Neural progenitor cell (in vitro differentiated cells): Measurements from ENCODE around the gene GGNBP2. TPM values are rescaled to one million over a fixed set of nuclear protein-coding genes. Genes with fewer than 3 reads are reported as not detected.

Experiments
- DNase-seq: peaks from one replicate; pipeline ENCODE4 v3.0.0-alpha.2; 2016; ENCODE audit warnings: low spot score
- H2AFZ ChIP-seq: fragments of 200-600 bp; sonication (generic); replicated peaks from 2 replicates; pipeline ENCODE4 v1.6.1; 2016; ENCODE audit warnings: antibody characterized with exemption
- H3F3A ChIP-seq: fragments of 200-600 bp; sonication (generic); 2 replicates; pipeline ENCODE4 v1.6.1; 2016; ENCODE audit warnings: antibody characterized with exemption, low read depth
- H3K27ac ChIP-seq: fragments of 200-600 bp; sonication (generic); 2 replicates; pipeline ENCODE4 v1.5.1; 2016; ENCODE audit warnings: mild to moderate bottlenecking
- H3K27me3 ChIP-seq: fragments of 200-600 bp; sonication (generic); 2 replicates; pipeline ENCODE4 v1.6.1; 2016; ENCODE audit warnings: mild to moderate bottlenecking, moderate library complexity
- H3K36me3 ChIP-seq: fragments of 200-600 bp; sonication (generic); 2 replicates; pipeline ENCODE4 v1.5.1; 2016
- H3K4me1 ChIP-seq: fragments of 200-600 bp; sonication (generic); 2 replicates; pipeline ENCODE4 v1.6.1; 2016; ENCODE audit warnings: mixed run types
- H3K4me2 ChIP-seq: fragments of 200-600 bp; sonication (generic); 2 replicates; pipeline ENCODE4 v1.6.1; 2016
- H3K4me3 ChIP-seq: fragments of 200-600 bp; sonication (generic); 2 replicates; pipeline ENCODE4 v1.5.1; 2016
- H3K79me2 ChIP-seq: fragments of 200-600 bp; sonication (generic); 2 replicates; pipeline ENCODE4 v1.6.1; 2016; ENCODE audit warnings: low read depth
- H3K9ac ChIP-seq: fragments of 200-600 bp; sonication (generic); 2 replicates; pipeline ENCODE4 v1.6.1; 2016
- H3K9me3 ChIP-seq: fragments of 200-600 bp; sonication (generic); 2 replicates; pipeline ENCODE4 v1.5.1; 2016; ENCODE audit warnings: low read depth
- H4K20me1 ChIP-seq: fragments of 200-600 bp; sonication (generic); 2 replicates; pipeline ENCODE4 v1.6.1; 2016; ENCODE audit warnings: low read depth
- H3K27ac Mint-ChIP-seq: 3 replicates; pipeline ENCODE4 v1.8.0; 2021; ENCODE audit warnings: mixed read lengths
- H3K27me3 Mint-ChIP-seq: 2 replicates; pipeline ENCODE4 v1.8.0; 2022; ENCODE audit warnings: low read depth, mild to moderate bottlenecking, inconsistent platforms, moderate library complexity, mixed read lengths; ENCODE audit not compliant: insufficient read depth
- H3K36me3 Mint-ChIP-seq: 3 replicates; pipeline ENCODE4 v1.8.0; 2021; ENCODE audit warnings: mixed read lengths
- H3K4me1 Mint-ChIP-seq: 3 replicates; pipeline ENCODE4 v1.8.0; 2021; ENCODE audit warnings: mixed read lengths
- H3K4me3 Mint-ChIP-seq: 3 replicates; pipeline ENCODE4 v1.8.0; 2021; ENCODE audit warnings: mild to moderate bottlenecking, moderate library complexity, mixed read lengths
- H3K9me3 Mint-ChIP-seq: 3 replicates; pipeline ENCODE4 v1.8.0; 2020; ENCODE audit warnings: mixed read lengths
- CTCF ChIP-seq: fragments of 200-600 bp; sonication (generic); IDR thresholded peaks from 2 replicates; pipeline ENCODE4 v1.5.1; 2017; ENCODE audit warnings: antibody characterized with exemption, mild to moderate bottlenecking
- EZH2 ChIP-seq: fragments of 200-600 bp; sonication (generic); IDR thresholded peaks from 2 replicates; pipeline ENCODE4 v1.6.1; 2017; ENCODE audit warnings: antibody characterized with exemption, mild to moderate bottlenecking, moderate library complexity
- EZH2phosphoT487 ChIP-seq: fragments of 200-600 bp; sonication (generic); IDR thresholded peaks from 2 replicates; pipeline ENCODE4 v1.6.1; 2017; ENCODE audit warnings: antibody characterized with exemption
- total RNA-seq: library from RNA; depleted of rRNA; stranded (reverse); fragments of >200 nt; gene quantifications from 2 replicates; pipeline ENCODE4 v1.2.3, GENCODE V29; 2015; ENCODE audit warnings: low replicate concordance

GGNBP2 gene
- total RNA-seq, 1 donor from 2014 or later = 79.5 TPM

GRCh38 chr17:36590082-36590481 lies 45.4 kb downstream of the GGNBP2 start:
- Histone ChIP-seq H4K20me1 (peaks cover 23% of the 10 kb centered on the region), H3K27ac (no peak overlapping the region)
- H3K4me3 Mint-ChIP-seq = no peak overlapping the region

GRCh38 chr17:36591434-36592315 lies 47.0 kb downstream of the GGNBP2 start, which contains the start of gene DHRS11:
TSS of gene DHRS11 (plus strand) at chr17:36591879. CDS start at chr17:36592010, 131 bp downstream.
- DNase-seq = peak; percentile 95
- Histone ChIP-seq H3K9ac (peak within 1 kb of the TSS; percentile 50), H3K79me2 (peaks cover 24% of the 10 kb centered on the region), H3F3A (peaks cover 34% of the 10 kb centered on the region), H3K36me3 (peaks cover 7% of the 10 kb centered on the region), H4K20me1 (peaks cover 23% of the 10 kb centered on the region), H3K9me3 (no peaks in the 10 kb centered on the region), H3K4me2 (peak within 1 kb of the TSS; percentile 86), H3K27me3 (no peaks in the 10 kb centered on the region), H3K4me3 (peak within 1 kb of the TSS; percentile 88), H2AFZ (peak within 1 kb of the TSS; percentile 67), H3K27ac (no peak within 1 kb of the TSS), H3K4me1 (peaks cover 20% of the 10 kb centered on the region)
- Mint-ChIP-seq H3K27me3 (peaks cover 3% of the 10 kb centered on the region), H3K36me3 (peaks cover 14% of the 10 kb centered on the region), H3K4me3 (peak within 1 kb of the TSS; percentile 86), H3K27ac (peak within 1 kb of the TSS; percentile 33), H3K4me1 (peaks cover 22% of the 10 kb centered on the region), H3K9me3 (no peaks in the 10 kb centered on the region)
- TF ChIP-seq EZH2phosphoT487 = no peak
- TF ChIP-seq CTCF = no peak
- no peak for TF ChIP-seq EZH2

More at GRCh38 chr17:36590082-36590481, 45.4 kb downstream of the GGNBP2 start:
- Histone ChIP-seq H3K9me3 (no peaks in the 10 kb centered on the region), H3K4me3 (no peak overlapping the region), H3K9ac (no peak overlapping the region), H3K4me2 (no peak overlapping the region), H3K4me1 (peaks cover 20% of the 10 kb centered on the region), H3K79me2 (peaks cover 19% of the 10 kb centered on the region), H2AFZ (no peak overlapping the region), H3F3A (peaks cover 34% of the 10 kb centered on the region), H3K27me3 (no peaks in the 10 kb centered on the region), H3K36me3 (peaks cover 7% of the 10 kb centered on the region)
- Mint-ChIP-seq H3K9me3 (no peaks in the 10 kb centered on the region), H3K27me3 (peaks cover 3% of the 10 kb centered on the region), H3K36me3 (peaks cover 12% of the 10 kb centered on the region), H3K27ac (no peak overlapping the region), H3K4me1 (peaks cover 22% of the 10 kb centered on the region)
- TF ChIP-seq EZH2phosphoT487 (no peak), CTCF (no peak), EZH2 (no peak)
- DNase-seq = no peak

- TF ChIP-seq EZH2phosphoT487 (no peak), CTCF (no peak), EZH2 (no peak)
- no peaks in the 10 kb centered on the region for H3K27me3 ChIP-seq
- Mint-ChIP-seq H3K9me3 (no peaks in the 10 kb centered on the region), H3K27ac (peak overlapping the region; percentile 33), H3K4me1 (peaks cover 22% of the 10 kb centered on the region), H3K27me3 (peaks cover 5% of the 10 kb centered on the region), H3K4me3 (peak overlapping the region; percentile 86), H3K36me3 (peaks cover 17% of the 10 kb centered on the region)
- peak; percentile 66 for DNase-seq
- peak overlapping the region; percentile 50 for H3K9ac ChIP-seq
- H3K4me3 ChIP-seq = peak overlapping the region; percentile 88
- H3K9me3 ChIP-seq = no peaks in the 10 kb centered on the region
- H3K27ac ChIP-seq = no peak overlapping the region
- H3F3A ChIP-seq = peaks cover 34% of the 10 kb centered on the region
- H4K20me1 ChIP-seq = peaks cover 23% of the 10 kb centered on the region
- peak overlapping the region; percentile 67 for H2AFZ ChIP-seq
- peaks cover 24% of the 10 kb centered on the region for H3K79me2 ChIP-seq
- H3K4me1 ChIP-seq = peaks cover 20% of the 10 kb centered on the region
- peaks cover 2% of the 10 kb centered on the region for H3K36me3 ChIP-seq
- peak overlapping the region; percentile 86 for H3K4me2 ChIP-seq
Observed at GRCh38 chr17:36592316-36592715, 47.6 kb downstream of the GGNBP2 start.
